Endothelial cell of umbilical vein (primary cell): ENCODE measurements around the gene ADAMTSL2. TPM values are rescaled to one million over a fixed set of nuclear protein-coding genes. Genes with fewer than 3 reads are reported as not detected.

Experiments
- BruUV-seq: library from RNA; stranded (reverse); fragments of 400-500 nt; replicated peaks from 2 replicates; lab custom pipeline; 2021; lab: Mats Ljungman, UMichigan
- CTCF ChIA-PET: fragments of 300-600, 350-600 bp; sonication (Branson Sonifier 250); formaldehyde crosslinking; loops from one replicate; lab custom pipeline; 2021; ENCODE audit warnings: antibody characterized with exemption, inconsistent platforms; lab: Charles Lee
- POLR2A ChIA-PET: fragments of 300-600, 350-600 bp; sonication (Branson Sonifier 250); formaldehyde crosslinking; loops from one replicate; lab custom pipeline; 2021; ENCODE audit warnings: antibody characterized with exemption, inconsistent platforms; lab: Charles Lee
- DNase-seq: peaks from one replicate; pipeline ENCODE4 v3.0.0-alpha.2; 2011; ENCODE audit warnings: low read depth, low spot score
- FAIRE-seq: peaks from 2 replicates; lab custom pipeline; 2011; peaks lifted over from hg19 to GRCh38; lab: Jason Lieb, UNC
- H2AFZ ChIP-seq: 2 replicates; pipeline ENCODE4 v1.6.0; 2012; ENCODE audit warnings: low read depth, low read length, control low read depth, inconsistent platforms
- H3K27ac ChIP-seq: 2 replicates; pipeline ENCODE4 v1.5.1; 2011; ENCODE audit warnings: low read depth, mild to moderate bottlenecking, control low read depth, low read length, moderate library complexity; ENCODE audit not compliant: insufficient read depth
- H3K27me3 ChIP-seq, 2 experiments: 2 replicates each; pipeline versions ENCODE4 v1.6.0 to v1.6.1; 2011; ENCODE audit warnings: low read length in 2 of 2, mixed read lengths in 1 of 2; ENCODE audit not compliant: control insufficient read depth in 2 of 2, insufficient read depth in 2 of 2
- H3K36me3 ChIP-seq, 2 experiments: 2 replicates in 1 of 2; 3 replicates in 1 of 2; pipeline ENCODE4 v1.5.1; 2011; ENCODE audit warnings: low read length in 2 of 2, mild to moderate bottlenecking in 1 of 2, moderate library complexity in 1 of 2; ENCODE audit not compliant: control insufficient read depth in 2 of 2, insufficient read depth in 2 of 2; ENCODE audit errors: extremely low read depth in 1 of 2
- H3K4me1 ChIP-seq: 3 replicates; pipeline ENCODE4 v1.5.1; 2011; ENCODE audit warnings: mild to moderate bottlenecking, low read length; ENCODE audit not compliant: control insufficient read depth, insufficient read depth; ENCODE audit errors: extremely low read depth
- H3K4me2 ChIP-seq: 2 replicates; pipeline ENCODE4 v1.6.1; 2011; ENCODE audit warnings: low read length, control low read depth, mixed read lengths; ENCODE audit not compliant: insufficient read depth
- H3K4me3 ChIP-seq, 3 experiments: fragments of 200-600 bp in 1 of 3; sonication (generic), shearing (Covaris generic) in 1 of 3; replicated peaks in 1 of 3; 2 replicates each; pipeline ENCODE4 v1.5.1; 2011 to 2016; ENCODE audit warnings: control low read depth in 3 of 3, low read length in 3 of 3, mild to moderate bottlenecking in 2 of 3, inconsistent platforms in 1 of 3, low read depth in 1 of 3, moderate library complexity in 1 of 3; ENCODE audit not compliant: insufficient read depth in 1 of 3
- H3K79me2 ChIP-seq: 2 replicates; pipeline ENCODE4 v1.6.0; 2012; ENCODE audit warnings: low read length, inconsistent platforms; ENCODE audit not compliant: control insufficient read depth, insufficient read depth
- H3K9ac ChIP-seq: replicated peaks from 2 replicates; pipeline ENCODE3; 2011; ENCODE audit warnings: low read length, control low read depth; ENCODE audit not compliant: insufficient read depth; ENCODE audit errors: extremely low read depth
- H3K9me1 ChIP-seq: replicated peaks from 3 replicates; pipeline ENCODE4 v1.6.0; 2011; ENCODE audit warnings: mild to moderate bottlenecking, low read length; ENCODE audit not compliant: control insufficient read depth, insufficient read depth; ENCODE audit errors: extremely low read depth
- H3K9me3 ChIP-seq: replicated peaks from 2 replicates; pipeline ENCODE4 v1.5.1; 2012; ENCODE audit warnings: low read length, inconsistent platforms; ENCODE audit not compliant: control insufficient read depth, insufficient read depth
- H4K20me1 ChIP-seq: replicated peaks from 2 replicates; pipeline ENCODE3; 2011; ENCODE audit warnings: mild to moderate bottlenecking, low read length; ENCODE audit not compliant: control insufficient read depth, insufficient read depth; ENCODE audit errors: extremely low read depth
- CTCF ChIP-seq, 2 donors: IDR thresholded peaks; 1 replicate in 1 of 2; 2 replicates in 1 of 2; pipeline ENCODE4 v1.5.1; 2011; ENCODE audit warnings: low read length in 2 of 2, mild to moderate bottlenecking in 2 of 2, moderate library complexity in 2 of 2, control low read depth in 1 of 2, inconsistent platforms in 1 of 2, low read depth in 1 of 2; ENCODE audit not compliant: insufficient read depth in 1 of 2; ENCODE audit errors: extremely low read depth in 1 of 2
- EZH2 ChIP-seq: IDR thresholded peaks from 2 replicates; pipeline ENCODE4 v1.6.1; 2012; ENCODE audit warnings: borderline replicate concordance, low read depth, mild to moderate bottlenecking, moderate library complexity, low read length, inconsistent platforms; ENCODE audit not compliant: severe bottlenecking
- FOS ChIP-seq: IDR thresholded peaks from 2 replicates; pipeline ENCODE4 v1.6.1; 2011; ENCODE audit warnings: mild to moderate bottlenecking, low read length, moderate library complexity, borderline replicate concordance; ENCODE audit not compliant: insufficient read depth
- GATA2 ChIP-seq: IDR thresholded peaks from 2 replicates; pipeline ENCODE4 v1.7.0; 2011; ENCODE audit warnings: low read depth, mild to moderate bottlenecking, moderate library complexity, mixed read lengths, low read length; ENCODE audit not compliant: insufficient read length, insufficient read depth
- JUN ChIP-seq: IDR thresholded peaks from 2 replicates; pipeline ENCODE4 v1.6.1; 2011; ENCODE audit warnings: borderline replicate concordance, low read depth; ENCODE audit not compliant: insufficient read length, insufficient read depth
- MAX ChIP-seq: IDR thresholded peaks from 2 replicates; pipeline ENCODE4 v1.6.1; 2011; ENCODE audit not compliant: insufficient read depth, insufficient read length
- MYC ChIP-seq: IDR thresholded peaks from one replicate; pipeline ENCODE4 v1.6.1; 2011; ENCODE audit warnings: mild to moderate bottlenecking, low read depth, low read length
- POLR2A ChIP-seq: IDR thresholded peaks from 2 replicates; pipeline ENCODE4 v1.6.1; 2012; ENCODE audit warnings: low read depth, mild to moderate bottlenecking, control low read depth, low read length
- POLR2AphosphoS5 ChIP-seq: IDR thresholded peaks from 2 replicates; pipeline ENCODE4 v1.6.1; 2012; ENCODE audit warnings: low read depth, mild to moderate bottlenecking, control low read depth, low read length, moderate library complexity; ENCODE audit not compliant: insufficient read depth
- dilution Hi-C: fragments of 300-500 bp; cut with MboI; formaldehyde crosslinking; loops from one replicate; pipeline ENCODE4 v1.15.0; 2019; ENCODE audit warnings: low sequenced_read_pairs; ENCODE audit not compliant: extremely low pct_ligation_motif_present
- intact Hi-C: fragments of 100-400 bp; cut with micrococcal nuclease; formaldehyde crosslinking; loops from one replicate; pipeline ENCODE4 v1.10.0; 2022
- polyA plus RNA-seq, 4 experiments: library from polyadenylated mRNA; depleted of rRNA in 3 of 4; stranded (reverse) in 3 of 4; unstranded in 1 of 4; fragments of >200 nt; gene quantifications; 2 replicates each; pipeline versions ENCODE4 v1.2.1 to v1.2.3, GENCODE V29; 2011 to 2012; ENCODE audit warnings: missing spikeins in 1 of 4
- total RNA-seq: library from RNA; stranded (reverse); gene quantifications from 2 replicates; pipeline ENCODE4 v1.2.3, GENCODE V29; 2021

The ADAMTSL2 gene
- total and polyA plus RNA-seq, 2 donors (not counting 3 experiments of a cell fraction or from before 2014, with no cell fraction given) = not detected

- no peak overlapping the region for H3K4me3 ChIP-seq
- H3K9me1 ChIP-seq = no peaks in the 10 kb centered on the region
- H3K36me3 ChIP-seq = no peaks in the 10 kb centered on the region
- FAIRE-seq (no peak), DNase-seq (no peak)
- no peak overlapping the region for H3K4me2 ChIP-seq
- BruUV-seq = no TSS peak
- peaks cover 2% of the 10 kb centered on the region for H3K4me1 ChIP-seq
- intact Hi-C loops = no loop called here
- peak overlapping the region; percentile 17 for H2AFZ ChIP-seq
- H3K79me2 ChIP-seq = no peaks in the 10 kb centered on the region
- TF ChIP-seq CTCF (IDR thresholded peaks at IDR 0.05; ENCODE audit: extremely low read depth in 1 of 2, insufficient read depth in 1 of 2, low read depth in 1 of 2, low read length in 2 of 2) (no peak), MAX (no peak), EZH2 (no peak), GATA2 (no peak), POLR2A (no peak), FOS (no peak), MYC (no peak), JUN (no peak), POLR2AphosphoS5 (no peak)
- CTCF ChIA-PET = interaction anchor here (0.9 kb wide), 1 partner anchor 166 kb away, joined by 3 read pairs; no protein-coding TSS in a partner anchor
- dilution Hi-C loops = no loop called here
- H3K27me3 ChIP-seq = no peaks in the 10 kb centered on the region
- no peaks in the 10 kb centered on the region for H4K20me1 ChIP-seq
- H3K9me3 ChIP-seq = no peaks in the 10 kb centered on the region
- POLR2A ChIA-PET = no interaction called here
- H3K9ac ChIP-seq = no peak overlapping the region
- H3K27ac ChIP-seq = no peak overlapping the region
These were observed 42.6 kb downstream of the ADAMTSL2 start for GRCh38 chr9:133576875-133577736.
